Esophagus squamous epithelium (tissue), 4 donors: ENCODE measurements around the gene VASH2.

Source experiments
- CTCF ChIP-seq, 6 experiments: fragments of 450-650 bp in 4 of 6; fragments of 200-600 bp in 2 of 6; sonication (generic) in 2 of 6; IDR thresholded peaks; one replicate each; pipeline ENCODE4 v1.5.1; 2016 to 2019; ENCODE audit warnings: antibody characterized with exemption in 6 of 6, mild to moderate bottlenecking in 4 of 6, moderate library complexity in 4 of 6
- POLR2A ChIP-seq, 4 donors: fragments of 450-650 bp; IDR thresholded peaks; one replicate each; pipeline ENCODE4 v1.6.1; 2017; ENCODE audit warnings: antibody characterized with exemption in 4 of 4, mild to moderate bottlenecking in 4 of 4, moderate library complexity in 3 of 4

GRCh38 chr1:212942679-212943392, 7.5 kb upstream of the VASH2 start:
- TF ChIP-seq CTCF (IDR thresholded peaks at IDR 0.05) (no peak), POLR2A (IDR thresholded peaks at IDR 0.05) (no peak)
